DLD1 (cell line): ENCODE measurements around the gene KIAA1217.
"Not testable (repeated sequence)": the region's sequence is repeated elsewhere in the genome, so short reads cannot be mapped to it uniquely, and the experiment has no call there.

ENCODE experiments used
- in situ Hi-C: cut with HindIII; loops from 2 replicates; pipeline ENCODE4 v1.10.0; 2017; ENCODE audit warnings: low sequenced_read_pairs

The KIAA1217 gene

GRCh38 chr10:24459836-24460235 lies 250.9 kb downstream of the KIAA1217 start:
- in situ Hi-C loops, result no loop called here

GRCh38 chr10:24462291-24462813 lies 253.4 kb downstream of the KIAA1217 start:
- in situ Hi-C loops, result no loop called here

GRCh38 chr10:24462889-24463552 lies 254.1 kb downstream of the KIAA1217 start:
- in situ Hi-C loops, result no loop called here

- in situ Hi-C loops, result no loop called here
Measured at GRCh38 chr10:24463611-24464426, 254.9 kb downstream of the KIAA1217 start.

- in situ Hi-C loops, result no loop called here
Measured at GRCh38 chr10:24465124-24465874, 256.4 kb downstream of the KIAA1217 start.

GRCh38 chr10:24465891-24466818 lies 257.2 kb downstream of the KIAA1217 start:
- in situ Hi-C loops, result no loop called here

GRCh38 chr10:24467136-24467535 lies 258.2 kb downstream of the KIAA1217 start:
- in situ Hi-C loops, result no loop called here

GRCh38 chr10:24467605-24468004 lies 258.7 kb downstream of the KIAA1217 start:
- in situ Hi-C loops, result no loop called here

GRCh38 chr10:24468281-24468751 lies 259.4 kb downstream of the KIAA1217 start:
- in situ Hi-C loops, result no loop called here

- in situ Hi-C loops, result no loop called here
Measured at GRCh38 chr10:24469993-24470392, 261.1 kb downstream of the KIAA1217 start.

GRCh38 chr10:24475598-24475997 lies 266.7 kb downstream of the KIAA1217 start:
- in situ Hi-C loops, result no loop called here

GRCh38 chr10:24476913-24477701 lies 268.2 kb downstream of the KIAA1217 start:
- in situ Hi-C loops, result no loop called here

- in situ Hi-C loops, result no loop called here
Measured at GRCh38 chr10:24477915-24478314, 269.0 kb downstream of the KIAA1217 start.

- in situ Hi-C loops, result no loop called here
Measured at GRCh38 chr10:24479806-24480205, 270.9 kb downstream of the KIAA1217 start.

GRCh38 chr10:24480447-24480846 lies 271.5 kb downstream of the KIAA1217 start:
- in situ Hi-C loops, result no loop called here

GRCh38 chr10:24481241-24481640 lies 272.3 kb downstream of the KIAA1217 start:
- in situ Hi-C loops, result no loop called here

GRCh38 chr10:24482713-24483112 lies 273.8 kb downstream of the KIAA1217 start:
- in situ Hi-C loops, result not testable (repeated sequence)

- in situ Hi-C loops, result no loop called here
Measured at GRCh38 chr10:24483701-24484100, 274.8 kb downstream of the KIAA1217 start.

GRCh38 chr10:24484771-24485170 lies 275.8 kb downstream of the KIAA1217 start:
- in situ Hi-C loops, result no loop called here
